Coronary artery (tissue), 2 donors: ENCODE results near the gene CCDC182.

Experiments
- DNase-seq: peaks from one replicate; pipeline ENCODE4 v3.0.0-alpha.2; 2017; ENCODE audit warnings: low spot score
- H3K27ac ChIP-seq, 2 donors: fragments of 200-600 bp; sonication (generic); one replicate each; pipeline ENCODE4 v1.5.1; 2016 to 2019
- H3K4me3 ChIP-seq: fragments of 200-600 bp; sonication (generic); 2 replicates; pipeline ENCODE4 v1.5.1; 2016; ENCODE audit warnings: mild to moderate bottlenecking, moderate library complexity
- CTCF ChIP-seq: fragments of 200-600 bp; sonication (generic); IDR thresholded peaks from one replicate; pipeline ENCODE4 v1.5.1; 2019; ENCODE audit warnings: antibody characterized with exemption

Gene CCDC182

GRCh38 chr17:57758654-57759053 lies 13.6 kb upstream of the CCDC182 start:
- TF ChIP-seq CTCF, result no peak
- Histone ChIP-seq H3K27ac (no peak overlapping the region), H3K4me3 (no peak overlapping the region)
- no peak for DNase-seq

- H3K4me3 ChIP-seq, result no peak overlapping the region
- DNase-seq, result no peak
- H3K27ac ChIP-seq, result no peak overlapping the region
- TF ChIP-seq CTCF, result no peak
Measured at GRCh38 chr17:57757735-57758134, 12.6 kb upstream of the CCDC182 start.

GRCh38 chr17:57756951-57757350 lies 11.9 kb upstream of the CCDC182 start:
- H3K27ac ChIP-seq, result no peak overlapping the region
- no peak overlapping the region for H3K4me3 ChIP-seq
- DNase-seq, result no peak
- TF ChIP-seq CTCF, result no peak

- no peak for DNase-seq
- no peak overlapping the region for H3K4me3 ChIP-seq
- no peak overlapping the region for H3K27ac ChIP-seq
- no peak for TF ChIP-seq CTCF
Measured at GRCh38 chr17:57755480-57756070, 10.5 kb upstream of the CCDC182 start.

GRCh38 chr17:57752031-57752905 lies 7.2 kb upstream of the CCDC182 start:
- H3K4me3 ChIP-seq, result no peak overlapping the region
- TF ChIP-seq CTCF, result no peak
- H3K27ac ChIP-seq, result no peak overlapping the region
- DNase-seq, result no peak

- Histone ChIP-seq H3K4me3 (no peak overlapping the region), H3K27ac (no peak overlapping the region)
- no peak for DNase-seq
- TF ChIP-seq CTCF, result no peak
Measured at GRCh38 chr17:57751348-57751971, 6.4 kb upstream of the CCDC182 start.
